22Rv1 (cell line): Measurements from ENCODE around the gene AP5B1.

Source experiments
- CTCF ChIP-seq: fragments of 450-650 bp; IDR thresholded peaks from 2 replicates; pipeline ENCODE4 v1.5.1; 2017; ENCODE audit warnings: mild to moderate bottlenecking
- ZFX ChIP-seq: fragments of 450-650 bp; IDR thresholded peaks from 2 replicates; pipeline ENCODE4 v1.6.1; 2017; ENCODE audit warnings: antibody characterized with exemption, borderline replicate concordance

GRCh38 chr11:65780770-65781151 lies at the start of gene AP5B1:
- TF ChIP-seq CTCF (no peak), ZFX (no peak)
